GM12875 (cell line): ENCODE results near the gene RADX.

Experiments used
- H3K4me3 ChIP-seq: one replicate; pipeline ENCODE4 v1.5.1; 2011; ENCODE audit warnings: low read depth, low read length, control low read depth
- CTCF ChIP-seq: IDR thresholded peaks from 2 replicates; pipeline ENCODE4 v1.5.1; 2011; ENCODE audit warnings: low read depth, mild to moderate bottlenecking, control low read depth, inconsistent platforms, low read length, moderate library complexity, borderline replicate concordance; ENCODE audit not compliant: insufficient read depth

Gene RADX

DNA sequence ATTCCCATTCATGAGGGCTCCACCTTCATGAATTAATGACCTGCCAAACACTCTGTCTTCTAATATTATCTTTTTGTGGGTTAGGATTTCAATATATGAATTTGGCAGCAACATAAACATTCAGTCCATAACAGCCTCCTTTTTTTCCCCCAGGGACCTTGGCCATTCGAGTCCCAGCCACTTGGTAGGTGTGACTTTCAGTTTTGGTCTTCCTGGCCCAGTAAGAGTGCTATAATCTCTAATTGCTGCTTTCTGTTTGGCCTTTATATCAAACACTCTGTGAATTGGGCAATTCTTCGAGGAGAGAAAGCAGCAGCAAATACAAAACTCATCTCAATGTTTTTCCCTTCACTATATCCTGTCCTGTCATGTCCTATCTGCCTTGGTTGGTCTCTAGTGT lies 12.4 kb upstream of the RADX start:
- TF ChIP-seq CTCF = no peak

DNA sequence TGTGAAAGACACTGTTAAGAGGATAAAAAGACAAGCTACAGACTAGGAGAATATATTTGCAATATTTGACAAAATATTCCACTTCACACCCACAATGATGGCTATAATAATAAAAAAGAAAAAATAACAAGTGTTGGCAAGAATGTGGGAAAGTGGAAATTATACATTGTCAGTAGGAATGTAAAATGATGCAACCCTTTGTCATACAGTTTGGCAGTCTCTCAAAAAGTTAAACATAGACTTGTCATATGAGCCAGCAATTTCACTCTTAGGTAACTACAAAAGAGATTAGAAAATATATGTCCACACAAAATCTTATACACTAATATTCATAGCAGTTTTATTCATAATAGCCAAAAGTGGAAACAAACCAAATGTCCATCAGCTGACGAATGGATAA lies 5.2 kb upstream of the RADX start:
- H3K4me3 ChIP-seq = no peak overlapping the region
- no peak for TF ChIP-seq CTCF

More for the DNA sequence above, 12.4 kb upstream of the RADX start:
- H3K4me3 ChIP-seq = no peak overlapping the region

- no peak for TF ChIP-seq CTCF
- H3K4me3 ChIP-seq = no peak overlapping the region
Measured at GRCh38 chrX:106608016-106608415, 3.8 kb upstream of the RADX start.

- peak overlapping the region; percentile 27 for H3K4me3 ChIP-seq
- TF ChIP-seq CTCF = no peak
Measured at GRCh38 chrX:106611317-106611678, 480 bp upstream of the RADX start.

GRCh38 chrX:106612393-106612763 lies 600 bp downstream of the RADX start:
- TF ChIP-seq CTCF = no peak
- H3K4me3 ChIP-seq = peak overlapping the region; percentile 58

DNA sequence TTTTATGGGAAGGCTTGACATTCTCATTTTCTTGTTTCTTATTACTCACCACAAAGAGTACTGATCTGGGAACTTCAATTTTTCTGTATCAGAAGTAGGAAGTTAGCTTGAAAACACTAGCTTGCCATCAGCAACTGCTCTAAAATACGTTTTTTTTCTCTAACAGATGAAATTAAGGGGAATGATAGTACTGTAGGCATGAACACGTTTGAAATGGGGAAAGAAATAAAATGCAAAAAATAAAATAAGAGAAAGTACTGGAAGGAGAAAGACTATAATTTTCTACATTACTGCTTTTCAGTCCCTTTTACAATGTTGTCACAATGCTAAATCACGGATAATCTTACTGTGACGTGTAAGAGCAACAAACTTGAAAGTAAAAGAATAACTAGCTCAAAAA lies 1.5 kb downstream of the RADX start:
- H3K4me3 ChIP-seq = peak overlapping the region; percentile 58
- no peak for TF ChIP-seq CTCF

- H3K4me3 ChIP-seq = no peak overlapping the region
- no peak for TF ChIP-seq CTCF
Measured at GRCh38 chrX:106615041-106615440, 3.3 kb downstream of the RADX start.
